Suprapubic skin (tissue), 4 donors: ENCODE measurements around the gene FRAT2. TPM values are rescaled to one million over a fixed set of nuclear protein-coding genes. Genes with fewer than 3 reads are reported as not detected.

ENCODE experiments used
- DNase-seq, 2 donors: peaks; one replicate each; pipeline ENCODE4 v3.0.0-alpha.2; 2019; ENCODE audit warnings: low spot score in 2 of 2
- H3K27ac ChIP-seq: fragments of 200-600 bp; sonication (generic); one replicate; pipeline ENCODE4 v1.5.1; 2019
- H3K27me3 ChIP-seq: fragments of 200-600 bp; sonication (generic); one replicate; pipeline ENCODE4 v1.5.1; 2019
- H3K36me3 ChIP-seq: fragments of 200-600 bp; sonication (generic); one replicate; pipeline ENCODE4 v1.5.1; 2019
- H3K4me1 ChIP-seq: fragments of 200-600 bp; sonication (generic); one replicate; pipeline ENCODE4 v1.5.1; 2019
- H3K4me3 ChIP-seq: fragments of 200-600 bp; sonication (generic); one replicate; pipeline ENCODE4 v1.5.1; 2019; ENCODE audit warnings: mild to moderate bottlenecking
- H3K9me3 ChIP-seq: fragments of 200-600 bp; sonication (generic); one replicate; pipeline ENCODE4 v1.5.1; 2019
- EP300 ChIP-seq: sonication (generic); formaldehyde crosslinking; IDR thresholded peaks from one replicate; pipeline ENCODE4 v1.6.1; 2017; ENCODE audit warnings: antibody characterized with exemption
- POLR2A ChIP-seq, 2 donors: fragments of 450-650 bp; IDR thresholded peaks; one replicate each; pipeline ENCODE4 v1.6.1; 2017; ENCODE audit warnings: antibody characterized with exemption in 2 of 2, mild to moderate bottlenecking in 2 of 2, moderate library complexity in 2 of 2
- POLR2AphosphoS5 ChIP-seq, 3 donors: sonication (generic); formaldehyde crosslinking; IDR thresholded peaks; one replicate each; pipeline ENCODE4 v1.6.1; 2017; ENCODE audit warnings: antibody characterized with exemption in 3 of 3
- WGBS: methylation state at CpG from one replicate; pipeline ENCODE4 v1.1.5; 2018; 5-methylcytosine and 5-hydroxymethylcytosine counted together
- total RNA-seq, 4 donors: library from RNA; depleted of rRNA; stranded (reverse); fragments of >200 nt; gene quantifications; one replicate each; pipeline ENCODE4 v1.1.0, GENCODE V29; 2016
- TF ChIP-seq, protein P1 (sequence below), 2 donors: fragments of 200-600 bp in 1 of 2; fragments of 450-650 bp in 1 of 2; sonication (generic) in 1 of 2; IDR thresholded peaks; one replicate each; pipeline ENCODE4 v1.5.1; 2016 to 2019; ENCODE audit warnings: antibody characterized with exemption in 2 of 2, mild to moderate bottlenecking in 1 of 2, moderate library complexity in 1 of 2

The FRAT2 gene
- total RNA-seq, 4 donors from 2014 or later: 30.9 to 58.0 (median 38.4) TPM

DNA sequence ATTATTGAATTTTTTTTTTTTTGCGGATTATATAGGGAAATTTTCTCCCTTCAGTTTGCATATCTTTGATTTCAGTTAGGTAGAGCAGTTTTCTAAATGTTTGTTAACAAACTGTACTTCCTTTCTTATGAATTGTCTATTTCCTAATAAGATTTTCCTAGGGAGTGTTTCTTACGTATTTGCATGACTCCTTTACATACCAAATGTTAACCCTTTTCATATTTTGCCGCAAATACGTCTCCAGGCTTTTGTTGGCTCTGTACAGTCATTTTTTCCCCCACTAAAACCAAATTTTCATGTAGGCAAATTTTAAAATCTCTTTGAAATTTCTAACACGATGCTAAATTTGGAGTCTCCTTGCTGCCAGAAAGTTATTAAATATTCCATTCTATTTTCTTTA is 1.9 kb upstream of the FRAT2 start:
- Histone ChIP-seq H3K36me3 (no peaks in the 10 kb centered on the region), H3K4me1 (peaks cover 51% of the 10 kb centered on the region), H3K27me3 (no peaks in the 10 kb centered on the region), H3K4me3 (no peak overlapping the region), H3K27ac (peak overlapping the region; percentile 98), H3K9me3 (no peaks in the 10 kb centered on the region)
- TF ChIP-seq POLR2AphosphoS5 (IDR thresholded peaks at IDR 0.05) (no peak), POLR2A (IDR thresholded peaks at IDR 0.05) (no peak), EP300 (no peak)
- TF ChIP-seq, protein P1, sequence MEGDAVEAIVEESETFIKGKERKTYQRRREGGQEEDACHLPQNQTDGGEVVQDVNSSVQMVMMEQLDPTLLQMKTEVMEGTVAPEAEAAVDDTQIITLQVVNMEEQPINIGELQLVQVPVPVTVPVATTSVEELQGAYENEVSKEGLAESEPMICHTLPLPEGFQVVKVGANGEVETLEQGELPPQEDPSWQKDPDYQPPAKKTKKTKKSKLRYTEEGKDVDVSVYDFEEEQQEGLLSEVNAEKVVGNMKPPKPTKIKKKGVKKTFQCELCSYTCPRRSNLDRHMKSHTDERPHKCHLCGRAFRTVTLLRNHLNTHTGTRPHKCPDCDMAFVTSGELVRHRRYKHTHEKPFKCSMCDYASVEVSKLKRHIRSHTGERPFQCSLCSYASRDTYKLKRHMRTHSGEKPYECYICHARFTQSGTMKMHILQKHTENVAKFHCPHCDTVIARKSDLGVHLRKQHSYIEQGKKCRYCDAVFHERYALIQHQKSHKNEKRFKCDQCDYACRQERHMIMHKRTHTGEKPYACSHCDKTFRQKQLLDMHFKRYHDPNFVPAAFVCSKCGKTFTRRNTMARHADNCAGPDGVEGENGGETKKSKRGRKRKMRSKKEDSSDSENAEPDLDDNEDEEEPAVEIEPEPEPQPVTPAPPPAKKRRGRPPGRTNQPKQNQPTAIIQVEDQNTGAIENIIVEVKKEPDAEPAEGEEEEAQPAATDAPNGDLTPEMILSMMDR (IDR thresholded peaks at IDR 0.05): no peak
- DNase-seq: no peak
- 24% methylated on average over 5 of the region's 5 CpGs for WGBS

DNA sequence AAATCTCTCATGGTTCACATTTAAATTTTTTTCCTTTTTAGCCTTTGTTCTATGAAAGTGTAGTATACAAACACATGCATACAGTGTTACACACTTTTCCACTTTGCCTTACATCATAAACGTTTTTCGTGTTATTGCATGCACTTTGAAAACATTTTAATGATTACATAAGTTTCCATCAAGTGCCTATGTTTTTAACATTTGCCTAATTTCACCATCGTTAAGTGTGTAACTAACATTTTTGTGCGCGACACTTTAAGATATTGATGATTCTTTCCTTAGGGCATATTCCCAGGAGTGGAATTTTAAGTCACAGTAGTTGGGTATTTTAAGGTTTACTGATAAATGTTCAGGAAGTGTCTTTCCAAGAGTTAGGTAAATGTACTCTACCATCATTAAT is 1.5 kb upstream of the FRAT2 start:
- Histone ChIP-seq H3K36me3 (no peaks in the 10 kb centered on the region), H3K27me3 (no peaks in the 10 kb centered on the region), H3K9me3 (no peaks in the 10 kb centered on the region), H3K27ac (peak overlapping the region; percentile 98), H3K4me3 (no peak overlapping the region), H3K4me1 (peaks cover 55% of the 10 kb centered on the region)
- no peak for DNase-seq
- WGBS: 25% methylated on average over 5 of the region's 5 CpGs
- no peak for TF ChIP-seq EP300
- TF ChIP-seq, protein P1 (IDR thresholded peaks at IDR 0.05): no peak
- TF ChIP-seq POLR2A (IDR thresholded peaks at IDR 0.05): no peak
- no peak for TF ChIP-seq POLR2AphosphoS5 (IDR thresholded peaks at IDR 0.05)

- Histone ChIP-seq H3K27me3 (no peaks in the 10 kb centered on the region), H3K4me3 (peak overlapping the region; percentile 90), H3K36me3 (peaks cover 2% of the 10 kb centered on the region), H3K27ac (peak overlapping the region; percentile 98), H3K9me3 (no peaks in the 10 kb centered on the region), H3K4me1 (peaks cover 63% of the 10 kb centered on the region)
- DNase-seq: peak in 1 of 2 donors; percentile 67
- WGBS: 7% methylated on average over 25 of the region's 25 CpGs
- TF ChIP-seq EP300 (no peak), POLR2A (IDR thresholded peaks at IDR 0.05) (no peak), POLR2AphosphoS5 (IDR thresholded peaks at IDR 0.05) (no peak)
- TF ChIP-seq, protein P1 (IDR thresholded peaks at IDR 0.05): no peak
These were observed 675 bp upstream of the FRAT2 start for GRCh38 chr10:97335188-97335619.

GRCh38 chr10:97333601-97334369 is 744 bp downstream of the FRAT2 start:
- no peaks in the 10 kb centered on the region for H3K27me3 ChIP-seq
- no peaks in the 10 kb centered on the region for H3K9me3 ChIP-seq
- peaks cover 10% of the 10 kb centered on the region for H3K36me3 ChIP-seq
- peak overlapping the region; percentile 98 for H3K27ac ChIP-seq
- TF ChIP-seq, protein P1 (IDR thresholded peaks at IDR 0.05): no peak
- no peak for TF ChIP-seq POLR2A (IDR thresholded peaks at IDR 0.05)
- no peak for TF ChIP-seq POLR2AphosphoS5 (IDR thresholded peaks at IDR 0.05)
- TF ChIP-seq EP300: no peak
- peaks cover 68% of the 10 kb centered on the region for H3K4me1 ChIP-seq
- peak overlapping the region; percentile 90 for H3K4me3 ChIP-seq
- WGBS: 0% methylated on average over 31 of the region's 89 CpGs
- peak; percentile 80 to 85 for DNase-seq

- Histone ChIP-seq H3K27me3 (no peaks in the 10 kb centered on the region), H3K36me3 (peaks cover 15% of the 10 kb centered on the region), H3K9me3 (no peaks in the 10 kb centered on the region), H3K4me3 (peak overlapping the region; percentile 90), H3K4me1 (peaks cover 68% of the 10 kb centered on the region), H3K27ac (peak overlapping the region; percentile 98)
- 0% methylated on average over 7 of the region's 7 CpGs for WGBS
- no peak for DNase-seq
- TF ChIP-seq POLR2A (IDR thresholded peaks at IDR 0.05) (no peak), EP300 (no peak), POLR2AphosphoS5 (IDR thresholded peaks at IDR 0.05) (no peak)
- TF ChIP-seq, protein P1 (IDR thresholded peaks at IDR 0.05): no peak
These were observed 1.3 kb downstream of the FRAT2 start for GRCh38 chr10:97333351-97333600.
